GM21515 (cell line): Measurements from ENCODE around the gene CD8B.
"Not testable (repeated sequence)": the region's sequence is repeated elsewhere in the genome, so short reads cannot be mapped to it uniquely, and the experiment has no call there.

ENCODE experiments used
- ATAC-seq: cut with Tn5 transposase; IDR thresholded peaks from one replicate; pipeline ENCODE4 v1.9.1; 2021; ENCODE audit not compliant: unreplicated experiment

The CD8B gene

DNA sequence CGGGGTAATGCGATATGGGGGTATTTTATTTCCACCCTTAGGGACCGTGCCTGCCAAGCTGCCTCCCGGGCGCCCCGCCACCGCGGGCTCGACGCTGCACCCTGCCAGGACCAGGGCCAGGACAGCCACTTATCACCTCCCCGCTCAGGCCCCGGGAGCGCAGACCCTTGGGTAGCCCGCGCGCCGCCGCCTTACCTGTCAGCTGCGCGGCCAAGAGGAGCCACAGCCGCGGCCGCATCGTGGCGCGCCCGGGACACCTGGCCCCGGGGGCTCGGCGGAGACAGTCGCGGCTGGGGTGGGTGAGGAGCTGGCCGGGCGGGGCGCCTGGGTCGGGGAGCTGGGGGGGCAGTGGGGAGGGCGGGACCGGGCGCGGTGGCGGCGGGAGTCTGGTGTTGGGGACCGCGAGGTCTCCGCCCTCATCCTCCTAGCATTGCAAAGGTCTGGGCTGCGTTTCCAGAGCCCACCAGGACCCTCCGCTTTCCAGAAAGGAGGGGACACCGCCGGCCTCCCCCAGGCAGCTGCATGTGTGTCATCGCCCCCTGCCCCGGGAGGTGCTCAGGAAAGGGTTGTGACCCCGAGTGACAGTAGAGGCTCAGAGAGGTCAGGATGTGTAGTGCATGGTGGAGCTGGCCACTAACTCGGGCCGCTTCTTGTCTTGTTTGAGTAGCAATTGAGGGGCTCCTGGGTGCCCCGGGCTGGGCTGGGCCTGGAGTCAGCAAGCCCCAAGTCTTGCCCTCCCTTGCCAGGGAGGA is at the start of gene CD8B:
Gene CD8B (minus strand): TSS at position 259 of the 752 bp plus-strand sequence. CDS start 21 bp downstream, at position 238.
- not testable (repeated sequence) for ATAC-seq

DNA sequence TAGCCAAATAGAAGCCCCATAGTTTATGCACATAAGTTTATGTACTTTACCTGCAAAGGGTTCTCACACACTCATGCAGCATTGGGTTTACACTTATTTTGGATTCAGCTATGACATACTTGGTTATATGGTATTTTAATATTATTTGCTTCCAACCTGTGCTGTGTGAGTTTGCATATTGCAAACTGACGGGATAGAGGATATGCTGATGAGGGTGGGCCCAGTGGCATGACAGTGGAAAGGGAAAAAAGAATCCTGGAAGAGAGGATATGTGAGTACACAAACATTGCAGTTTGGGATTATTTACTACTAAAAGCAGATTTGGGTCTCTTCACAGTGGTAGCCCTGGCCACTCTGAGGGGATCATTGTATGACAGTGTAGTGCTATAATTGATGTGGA is 44.2 kb upstream of the CD8B start:
- not testable (repeated sequence) for ATAC-seq

DNA sequence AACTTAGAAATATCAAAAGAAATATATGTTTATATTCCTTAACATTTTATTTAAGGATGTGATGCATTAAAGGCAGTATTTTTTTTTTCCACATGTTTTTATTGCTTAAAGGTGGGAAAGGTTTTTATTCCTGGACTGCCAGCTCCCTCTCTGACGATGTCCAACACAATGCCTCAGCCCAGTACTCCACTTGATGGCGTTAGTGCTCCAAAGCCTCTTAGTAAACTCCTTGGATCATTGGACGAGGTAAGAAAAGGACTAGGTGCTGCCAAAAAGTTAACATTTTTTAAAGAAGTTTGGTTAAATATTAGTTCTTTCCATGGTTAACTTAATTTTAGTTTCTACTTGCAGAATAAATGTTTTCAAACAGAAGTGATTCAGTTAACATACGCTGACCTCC is 39.0 kb upstream of the CD8B start:
- not testable (repeated sequence) for ATAC-seq

DNA sequence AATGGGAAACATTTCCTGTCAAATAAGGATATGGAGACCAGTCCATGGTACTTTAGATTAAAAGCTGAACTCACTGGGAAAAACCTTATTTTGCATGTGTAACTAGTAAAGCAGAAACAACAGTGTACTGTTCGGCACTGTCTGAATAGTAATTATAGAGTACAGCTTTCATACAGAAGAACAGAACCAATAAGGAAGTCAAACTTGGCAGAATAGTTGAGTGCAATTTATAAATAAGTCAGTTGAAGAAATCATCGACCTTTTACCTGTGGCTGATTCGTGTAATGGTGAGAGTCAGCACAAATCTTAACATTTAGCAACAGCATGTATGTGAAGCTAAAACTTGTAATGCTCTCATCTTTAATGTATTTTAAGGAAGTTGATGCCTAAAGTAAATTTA is 24.3 kb upstream of the CD8B start:
- ATAC-seq, result not testable (repeated sequence)

DNA sequence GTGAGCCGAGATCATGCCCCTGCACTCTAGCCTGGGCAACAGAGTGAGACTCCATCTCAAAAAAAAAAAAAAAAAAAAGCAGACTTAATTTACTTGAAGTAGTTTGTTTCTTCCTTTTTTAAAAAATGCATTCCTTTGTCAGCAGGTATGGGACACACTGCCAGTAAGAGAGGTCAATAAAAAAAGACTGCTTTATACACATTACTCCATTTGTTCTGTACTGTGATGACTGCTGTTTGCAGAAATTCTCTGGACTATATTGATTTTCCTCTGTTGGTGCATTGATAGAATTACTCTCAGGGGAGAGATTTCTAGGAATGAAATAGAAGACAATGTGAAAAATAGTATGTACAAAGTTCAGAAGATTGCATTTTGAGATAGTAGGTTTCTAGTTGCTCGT is 21.2 kb upstream of the CD8B start:
- not testable (repeated sequence) for ATAC-seq

DNA sequence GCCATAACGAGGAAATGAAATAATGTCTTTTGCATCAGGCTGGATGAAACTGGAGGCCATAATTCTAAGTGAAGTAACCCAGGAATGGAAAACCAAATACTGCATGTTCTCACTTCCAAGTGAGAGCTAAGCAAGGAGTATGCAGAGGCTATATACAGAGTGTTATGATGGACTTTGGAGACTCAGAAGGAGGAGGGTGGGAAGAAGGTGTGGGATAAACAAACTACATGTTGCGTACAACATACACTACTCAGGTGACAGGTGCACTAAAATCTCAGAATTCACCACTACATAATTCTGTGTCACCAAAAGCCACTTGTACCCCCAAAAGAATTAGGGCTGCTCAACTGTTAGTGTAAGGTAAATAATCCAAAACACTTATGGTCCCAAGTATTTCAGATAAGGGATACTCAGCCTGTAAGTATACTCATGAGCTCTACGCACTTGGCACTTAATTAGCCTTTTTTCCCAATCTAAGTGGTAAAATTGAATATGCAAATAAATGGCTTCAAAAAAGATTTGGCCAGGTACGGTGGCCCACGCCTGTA is 20.5 kb upstream of the CD8B start:
- ATAC-seq, result not testable (repeated sequence)

DNA sequence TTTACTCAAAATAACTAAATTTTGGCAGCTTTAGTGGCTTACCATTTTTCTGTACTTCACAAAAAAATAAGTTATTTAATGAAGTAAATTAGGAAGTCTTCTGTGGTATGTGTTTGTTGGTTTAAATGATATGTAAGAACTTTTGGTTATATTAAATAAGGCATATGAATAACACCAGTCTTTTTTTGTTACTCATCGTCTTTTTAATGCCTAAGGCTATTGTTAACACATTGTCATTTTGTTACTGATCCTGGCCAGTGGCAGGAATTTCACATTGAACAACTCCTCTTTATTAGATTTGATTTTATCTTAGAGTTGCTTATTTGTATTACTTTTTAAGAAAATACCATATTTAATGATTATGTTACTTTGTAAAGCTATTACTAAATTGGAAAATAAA is 17.3 kb upstream of the CD8B start:
- not testable (repeated sequence) for ATAC-seq

DNA sequence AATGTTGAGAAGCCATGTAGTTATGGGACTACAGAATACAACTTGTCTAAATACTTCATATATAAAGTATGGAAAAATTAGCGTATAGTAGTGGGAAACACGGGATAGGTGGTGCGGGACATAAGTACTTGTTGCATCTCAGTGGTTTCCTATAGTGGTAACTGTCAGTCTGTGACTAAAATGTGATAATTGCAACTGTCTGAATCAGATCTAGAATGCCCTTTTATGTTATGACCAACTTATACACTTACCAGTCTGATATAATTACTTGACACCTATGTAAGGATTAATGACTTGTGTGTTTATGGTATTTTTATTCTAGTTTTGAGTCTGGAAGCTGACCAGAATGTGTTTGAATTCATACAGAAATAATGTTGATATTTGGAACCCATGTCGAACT is 9.3 kb upstream of the CD8B start:
- not testable (repeated sequence) for ATAC-seq

DNA sequence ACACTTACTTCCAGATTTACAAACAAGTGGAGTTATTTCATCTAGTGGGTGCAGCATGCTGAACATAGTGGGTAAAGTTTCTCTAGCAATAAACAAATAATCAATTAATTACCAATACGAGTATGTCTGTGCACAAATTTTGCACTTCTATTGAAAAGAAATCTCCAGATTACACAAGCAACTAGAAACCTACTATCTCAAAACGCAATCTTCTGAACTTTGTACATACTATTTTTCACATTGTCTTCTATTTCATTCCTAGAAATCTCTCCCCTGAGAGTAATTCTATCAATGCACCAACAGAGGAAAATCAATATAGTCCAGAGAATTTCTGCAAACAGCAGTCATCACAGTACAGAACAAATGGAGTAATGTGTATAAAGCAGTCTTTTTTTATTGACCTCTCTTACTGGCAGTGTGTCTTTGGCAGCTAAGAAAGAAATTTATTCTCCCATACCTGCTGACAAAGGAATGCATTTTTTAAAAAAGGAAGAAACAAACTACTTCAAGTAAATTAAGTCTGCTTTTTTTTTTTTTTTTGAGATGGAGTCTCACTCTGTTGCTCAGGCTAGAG is 7.3 kb upstream of the CD8B start:
- not testable (repeated sequence) for ATAC-seq

DNA sequence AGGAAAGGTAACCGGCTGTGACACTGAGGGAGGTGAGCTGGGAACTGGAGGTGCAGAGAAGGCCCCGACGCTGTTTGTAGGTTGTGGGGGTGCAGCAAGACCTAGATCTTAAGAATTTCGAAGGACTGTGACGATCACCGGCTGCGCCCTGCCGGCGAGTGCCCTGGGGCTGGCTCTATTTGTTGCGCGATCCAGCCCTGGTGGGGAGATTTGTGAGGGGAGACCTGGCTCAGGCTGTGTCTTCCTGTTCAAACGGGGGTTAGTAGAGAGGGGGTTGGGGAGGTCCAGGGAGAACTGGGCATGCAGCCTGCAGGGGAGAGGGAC is 656 bp upstream of the CD8B start:
- ATAC-seq, result not testable (repeated sequence)

DNA sequence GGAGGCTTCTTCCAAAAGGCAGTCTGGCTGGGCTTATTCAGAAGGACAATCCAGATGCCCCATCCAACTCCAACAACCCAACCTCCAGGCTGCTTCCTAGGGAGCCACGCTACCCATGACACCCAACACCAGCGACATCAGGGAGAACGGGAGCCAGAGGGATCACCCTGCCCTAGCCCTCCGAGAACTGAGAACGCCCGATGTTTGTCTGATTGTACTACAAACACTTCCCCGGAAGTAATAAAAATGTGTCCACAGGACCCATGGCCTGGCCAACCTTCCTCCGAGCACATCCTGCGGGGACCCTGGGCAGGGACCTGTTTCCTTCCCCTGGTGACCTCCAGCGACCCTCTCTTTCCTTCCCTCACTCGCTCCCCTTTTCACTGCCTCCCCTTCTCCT is 511 bp downstream of the CD8B start:
- not testable (repeated sequence) for ATAC-seq

DNA sequence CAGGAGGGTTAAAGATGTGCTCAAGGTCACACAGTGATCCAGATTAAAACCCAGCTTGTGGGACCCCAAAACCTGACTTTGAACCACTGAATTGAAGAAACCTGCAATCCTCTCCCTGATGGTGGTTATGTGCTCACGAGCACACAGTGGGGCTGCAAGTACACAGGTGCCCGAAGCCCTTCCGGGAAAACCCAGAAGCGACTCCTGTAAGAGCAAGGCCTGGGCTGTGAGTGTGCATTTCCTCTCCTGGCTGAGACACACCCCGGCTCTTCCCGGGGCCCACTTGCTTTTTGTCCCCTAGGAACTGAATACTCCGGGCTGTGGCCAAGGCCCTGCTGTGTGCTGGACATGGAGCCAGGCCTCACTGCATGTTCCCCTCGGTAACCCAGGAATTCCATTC is 1.1 kb downstream of the CD8B start:
- not testable (repeated sequence) for ATAC-seq

DNA sequence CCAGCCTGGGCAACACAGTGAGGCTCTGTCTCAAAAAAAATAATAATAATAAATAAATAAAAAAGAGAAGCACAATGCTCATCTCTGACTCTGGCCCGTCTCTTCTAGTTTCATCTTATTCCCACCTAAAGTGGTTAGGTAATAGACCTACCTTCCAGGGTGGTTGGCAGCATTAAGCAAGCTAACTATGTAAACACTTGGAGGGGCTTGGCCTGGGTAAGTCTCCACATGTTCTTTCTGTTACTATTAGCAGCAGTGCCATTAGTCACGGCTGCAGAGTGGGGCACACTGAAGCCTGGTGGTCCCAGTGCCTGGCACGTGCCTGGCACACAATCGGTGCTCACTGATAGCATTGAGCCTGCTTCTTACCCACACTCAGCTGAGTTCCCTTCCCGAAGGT is 4.0 kb downstream of the CD8B start:
- ATAC-seq, result not testable (repeated sequence)

DNA sequence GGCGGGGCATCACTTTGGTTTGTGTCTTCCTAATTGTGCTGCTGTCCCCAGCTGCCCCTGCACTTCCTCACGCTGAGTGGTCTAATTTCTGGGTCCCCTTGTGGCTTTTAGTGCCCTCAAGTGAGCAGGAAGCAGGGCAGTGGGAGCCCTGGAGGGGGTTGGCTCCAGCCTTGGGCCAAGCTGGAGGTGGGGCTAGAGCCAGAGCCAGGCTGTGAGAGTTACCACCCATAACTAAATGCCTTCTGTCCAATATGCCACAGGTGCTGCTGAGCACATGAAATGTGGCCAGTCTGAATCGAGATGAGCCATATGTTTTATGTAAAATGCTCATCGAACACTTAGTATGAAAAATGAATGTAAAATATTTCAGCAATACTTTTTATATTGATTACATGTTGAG is 5.2 kb downstream of the CD8B start:
- ATAC-seq, result not testable (repeated sequence)

DNA sequence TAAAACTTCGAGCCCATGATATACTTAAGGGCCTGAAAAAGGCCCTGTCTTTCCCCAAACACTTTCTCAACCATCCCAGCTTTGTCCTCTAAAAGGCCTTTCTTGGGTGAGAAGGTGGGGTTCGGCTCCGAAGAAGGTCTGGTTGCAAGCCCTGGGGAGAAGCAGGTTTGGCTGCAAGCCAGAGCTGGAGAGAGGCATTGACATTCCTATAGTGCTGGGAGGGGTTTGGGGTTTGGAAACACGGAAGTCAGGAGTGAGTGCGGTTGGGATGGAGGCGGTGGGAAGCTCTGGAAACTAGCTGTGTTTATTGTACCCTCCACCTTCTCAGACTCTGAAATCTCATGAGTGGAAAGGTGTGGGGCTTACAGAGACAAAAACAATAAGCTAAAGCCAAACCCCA is 5.7 kb downstream of the CD8B start:
- ATAC-seq, result not testable (repeated sequence)

DNA sequence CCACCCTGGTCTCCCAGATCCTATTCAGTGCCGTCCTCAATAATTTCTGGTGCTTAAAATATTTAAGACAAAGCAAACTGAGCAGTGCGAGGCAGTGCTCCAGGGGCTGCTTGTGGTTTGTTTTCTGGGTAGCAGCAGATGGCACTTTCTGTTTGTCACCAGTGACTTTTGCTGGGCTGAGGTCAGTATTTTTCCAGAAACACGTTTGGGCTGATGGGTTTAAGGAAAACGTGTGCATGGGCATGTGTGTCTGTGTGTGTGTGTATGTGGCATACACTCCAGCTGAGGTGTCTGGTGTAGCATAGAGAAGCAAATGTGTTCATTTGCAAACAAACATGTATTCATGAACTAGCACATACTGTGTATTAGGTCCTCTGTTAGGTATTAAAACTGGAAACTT is 10.1 kb downstream of the CD8B start:
- not testable (repeated sequence) for ATAC-seq

DNA sequence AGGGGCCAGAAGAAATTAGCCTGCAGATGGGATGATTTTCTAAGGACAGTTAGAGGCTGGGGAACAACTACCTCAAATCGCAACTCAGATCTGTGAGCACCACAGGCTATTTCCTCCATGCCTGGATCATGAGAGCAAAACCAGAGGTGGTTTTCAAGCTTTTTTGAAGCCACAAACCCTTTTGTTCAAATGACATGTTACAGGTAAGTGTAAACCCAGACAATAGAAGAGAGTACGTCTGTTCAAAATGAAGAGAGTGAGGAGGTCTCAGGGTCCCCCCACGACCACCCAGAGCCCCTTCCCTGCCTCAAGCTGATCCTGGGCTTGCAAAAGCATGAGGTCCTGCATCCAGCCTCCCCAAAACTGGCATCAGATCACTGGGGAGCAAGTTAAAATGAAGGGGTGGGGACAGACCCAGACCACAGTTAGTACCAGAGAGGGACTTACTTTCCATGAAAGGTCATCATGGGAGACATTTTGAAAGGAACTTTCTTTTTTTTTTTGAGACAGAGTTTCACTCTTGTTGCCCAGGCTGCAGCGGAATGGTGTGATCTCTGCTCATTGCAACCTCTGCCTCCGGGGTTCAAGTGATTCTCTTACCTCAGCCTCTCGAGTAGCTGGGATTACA is 19.0 kb downstream of the CD8B start:
- ATAC-seq, result not testable (repeated sequence)

DNA sequence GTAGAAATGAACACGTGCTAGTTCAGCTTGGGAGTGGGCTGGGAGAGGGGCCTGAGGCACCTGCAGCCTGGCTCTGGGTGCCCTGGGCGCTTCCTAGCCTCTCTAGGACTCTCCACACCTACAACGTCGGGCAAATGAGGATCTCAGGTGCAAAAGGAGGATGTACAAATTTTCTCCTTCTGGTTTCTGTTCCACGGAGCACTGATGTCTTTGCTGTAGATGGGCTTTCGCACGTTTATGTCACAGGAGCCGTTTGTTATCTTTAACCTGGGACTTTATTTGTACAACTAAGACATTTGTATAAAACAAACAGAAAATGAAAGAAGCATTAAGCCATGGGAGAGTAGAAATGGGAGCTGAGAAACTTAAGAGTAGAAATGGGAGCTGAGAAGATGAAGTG is 20.4 kb downstream of the CD8B start:
- ATAC-seq, result not testable (repeated sequence)

DNA sequence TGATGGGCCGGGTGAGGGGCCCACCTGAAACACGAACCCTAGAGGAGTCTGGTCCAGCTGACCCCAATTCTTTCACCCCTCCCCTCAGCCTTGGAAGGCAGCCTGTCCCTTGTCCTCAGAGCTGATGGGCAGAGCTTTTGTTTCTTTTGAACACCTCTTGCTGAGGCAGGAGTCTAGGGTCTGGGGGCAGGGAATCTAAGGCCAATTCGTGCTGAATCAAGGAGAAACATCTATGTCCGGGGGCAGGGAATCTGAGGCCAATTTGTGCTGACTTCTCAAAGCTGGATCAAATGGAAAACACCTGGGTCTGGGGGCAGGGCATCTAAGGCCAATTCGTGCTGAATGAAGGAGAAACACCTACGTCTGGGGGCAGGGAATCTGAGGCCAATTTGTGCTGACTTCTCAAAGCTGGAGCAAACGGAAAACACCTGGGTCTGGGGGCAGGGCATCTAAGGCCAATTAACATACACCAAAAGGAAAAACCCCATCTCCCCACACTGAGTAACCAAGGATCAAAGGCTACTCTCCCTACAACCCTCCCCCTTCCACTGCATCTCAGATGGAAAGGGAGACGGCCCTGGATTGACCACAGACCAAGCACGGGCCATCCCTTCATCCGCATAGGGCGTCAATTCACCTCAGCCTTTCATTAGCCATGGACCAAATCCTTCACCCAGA is 21.7 kb downstream of the CD8B start:
- not testable (repeated sequence) for ATAC-seq

DNA sequence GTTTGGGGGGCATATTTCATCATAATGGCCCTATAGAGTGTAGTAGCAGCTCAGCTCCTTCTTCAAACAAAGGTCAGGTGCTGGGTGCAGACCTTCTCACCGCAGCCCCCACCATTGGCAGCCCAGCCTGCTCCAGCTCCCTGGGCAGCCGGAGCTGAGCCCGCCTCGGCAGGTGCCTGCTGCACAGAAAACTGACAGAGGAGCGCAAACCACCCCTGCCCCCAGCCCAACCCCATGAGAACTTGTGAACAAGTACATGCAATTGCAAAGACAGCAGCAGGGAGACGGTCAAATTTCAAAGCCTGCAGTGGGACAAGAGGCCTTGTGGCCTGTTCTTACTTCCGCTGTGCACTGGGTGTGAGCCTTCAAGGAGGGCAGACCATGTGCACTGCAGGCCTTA is 22.2 kb downstream of the CD8B start:
- ATAC-seq, result not testable (repeated sequence)

DNA sequence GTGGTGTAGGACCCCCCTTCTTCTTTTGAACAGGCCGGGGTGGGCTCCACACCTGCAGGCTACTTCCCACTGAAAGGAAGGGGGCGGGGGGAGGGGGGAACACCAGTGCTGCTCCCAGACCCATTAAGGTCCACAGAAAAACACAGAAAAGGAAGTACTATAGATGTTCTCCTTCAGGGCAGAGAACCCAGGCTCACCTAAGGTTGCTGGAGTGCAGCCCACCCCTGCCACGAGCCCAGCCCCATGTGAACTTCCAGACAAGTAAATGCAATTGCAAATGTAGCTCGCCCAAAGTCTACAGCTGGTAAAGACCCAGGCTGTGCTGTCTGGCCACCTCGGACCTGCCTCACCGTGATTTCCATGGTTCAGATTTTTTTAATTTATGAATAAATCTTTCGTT is 24.0 kb downstream of the CD8B start:
- not testable (repeated sequence) for ATAC-seq
